ENCODE data around the gene HP. TPM values are rescaled to one million over a fixed set of nuclear protein-coding genes. Genes with fewer than 3 reads are reported as not detected.
"Not testable (repeated sequence)": the region's sequence is repeated elsewhere in the genome, so short reads cannot be mapped to it uniquely, and the experiment has no call there.

Gene HP, protein sequence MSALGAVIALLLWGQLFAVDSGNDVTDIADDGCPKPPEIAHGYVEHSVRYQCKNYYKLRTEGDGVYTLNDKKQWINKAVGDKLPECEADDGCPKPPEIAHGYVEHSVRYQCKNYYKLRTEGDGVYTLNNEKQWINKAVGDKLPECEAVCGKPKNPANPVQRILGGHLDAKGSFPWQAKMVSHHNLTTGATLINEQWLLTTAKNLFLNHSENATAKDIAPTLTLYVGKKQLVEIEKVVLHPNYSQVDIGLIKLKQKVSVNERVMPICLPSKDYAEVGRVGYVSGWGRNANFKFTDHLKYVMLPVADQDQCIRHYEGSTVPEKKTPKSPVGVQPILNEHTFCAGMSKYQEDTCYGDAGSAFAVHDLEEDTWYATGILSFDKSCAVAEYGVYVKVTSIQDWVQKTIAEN
- total RNA-seq: not detected in 2 replicates
- long read RNA-seq: 0 reads

DNA sequence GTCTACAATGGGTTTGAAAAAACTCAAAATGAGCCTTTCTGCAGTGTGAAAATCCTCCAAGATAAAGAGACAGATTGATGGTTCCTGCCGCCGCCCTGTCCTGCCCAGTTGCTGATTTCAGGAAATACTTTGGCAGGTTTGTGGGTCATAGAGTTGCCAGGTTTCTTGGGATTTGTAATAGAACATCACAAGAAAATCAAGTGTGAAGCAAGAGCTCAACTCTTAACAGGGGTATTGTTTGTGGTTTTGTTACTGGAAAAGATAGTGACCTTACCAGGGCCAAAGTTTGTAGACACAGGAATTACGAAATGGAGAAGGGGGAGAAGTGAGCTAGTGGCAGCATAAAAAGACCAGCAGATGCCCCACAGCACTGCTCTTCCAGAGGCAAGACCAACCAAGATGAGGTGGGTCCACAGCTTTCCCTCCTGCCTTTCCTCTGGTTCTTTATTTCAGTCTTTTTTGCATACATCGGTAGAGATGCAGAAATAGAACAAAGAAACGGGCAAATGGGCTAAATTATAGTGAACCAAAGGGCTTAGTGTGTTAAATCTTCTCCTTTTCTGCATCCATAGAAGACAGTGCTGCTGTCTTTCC lies at the start of gene HP:
Gene HP (plus strand): TSS at position 252 of the 594 bp plus-strand sequence. CDS start 148 bp downstream, at position 400.
- H3K27ac Mint-ChIP-seq (ENCODE audit: unreplicated experiment): not testable (repeated sequence)

DNA sequence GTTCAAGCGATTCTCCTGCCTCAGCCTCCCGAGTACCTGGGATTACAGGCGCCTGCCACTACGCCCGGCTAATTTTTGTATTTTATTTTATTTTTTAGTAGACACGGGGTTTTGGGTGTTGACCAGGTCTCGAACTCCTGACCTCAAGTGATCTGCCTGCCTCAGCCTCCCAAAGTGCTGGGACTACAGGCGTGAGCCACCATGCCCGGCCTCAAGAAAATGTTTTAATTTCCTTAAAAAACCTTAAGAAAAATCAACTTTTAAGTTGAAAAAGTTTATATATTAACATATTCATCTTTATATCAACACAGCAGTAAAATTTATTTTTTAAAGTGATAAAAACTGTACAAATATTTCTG lies 46.3 kb upstream of the HP start:
- Mint-ChIP-seq H3K27ac (ENCODE audit: unreplicated experiment) (peak overlapping the region; percentile 18), H3K27me3 (ENCODE audit: unreplicated experiment) (peaks cover 26% of the 10 kb centered on the region), H3K4me3 (ENCODE audit: unreplicated experiment) (peak overlapping the region; percentile 100)
- not testable (repeated sequence) for H3K9me3 Mint-ChIP-seq (ENCODE audit: unreplicated experiment); H3K4me1 Mint-ChIP-seq (ENCODE audit: unreplicated experiment); DNase-seq (ENCODE audit: extremely low spot score, unreplicated experiment); H3K36me3 Mint-ChIP-seq (ENCODE audit: unreplicated experiment)

More for the DNA sequence above, at the start of gene HP:
- H3K4me3 Mint-ChIP-seq (ENCODE audit: unreplicated experiment); H3K4me1 Mint-ChIP-seq (ENCODE audit: unreplicated experiment); DNase-seq (ENCODE audit: extremely low spot score, unreplicated experiment); H3K36me3 Mint-ChIP-seq (ENCODE audit: unreplicated experiment); H3K9me3 Mint-ChIP-seq (ENCODE audit: unreplicated experiment); H3K27me3 Mint-ChIP-seq (ENCODE audit: unreplicated experiment): not testable (repeated sequence)

DNA sequence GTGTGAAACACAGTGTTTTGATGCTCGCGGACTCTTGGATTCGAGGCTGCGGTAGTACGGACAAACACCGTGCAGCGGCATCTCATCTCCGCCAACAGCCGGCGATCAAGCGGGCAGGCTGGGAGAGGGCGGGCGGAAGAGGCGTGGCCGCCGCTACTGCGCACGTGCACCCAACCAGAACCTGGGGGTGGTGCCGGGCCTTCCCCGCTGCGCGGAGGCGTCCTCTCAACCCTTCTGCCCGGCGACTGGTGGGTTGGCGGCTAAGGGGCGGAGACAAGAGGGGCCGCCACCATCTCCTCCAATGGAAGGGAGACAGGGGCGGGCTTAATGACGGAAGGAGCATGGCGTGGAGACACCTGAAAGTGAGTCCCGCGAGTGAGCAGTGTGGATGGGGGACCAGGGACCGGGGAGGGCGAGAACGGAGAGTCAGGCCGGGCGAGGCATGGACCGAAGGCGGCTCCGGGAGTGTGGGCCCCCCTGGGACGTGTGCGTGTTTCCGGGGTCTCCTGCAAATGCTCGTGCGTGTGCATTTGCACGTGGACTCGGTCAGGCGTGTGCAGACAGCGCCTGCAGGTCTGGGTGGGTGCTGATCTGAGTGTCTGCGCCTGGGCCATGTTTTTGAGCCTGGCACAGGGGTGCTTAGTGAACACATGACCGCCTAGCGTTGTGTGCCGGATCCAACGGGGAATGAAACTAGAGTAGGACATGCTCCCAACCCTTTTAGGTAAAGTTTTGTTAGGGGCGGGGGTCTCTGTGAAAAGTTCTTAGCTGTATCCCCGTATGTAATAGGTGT lies 45.7 kb upstream of the HP start, which contains the start of gene DHODH:
Gene DHODH (plus strand): TSS at position 321 of the 793 bp plus-strand sequence. CDS start 21 bp downstream, at position 342.
- Mint-ChIP-seq H3K27ac (ENCODE audit: unreplicated experiment) (peak within 1 kb of the TSS; percentile 82), H3K4me3 (ENCODE audit: unreplicated experiment) (peak within 1 kb of the TSS; percentile 100), H3K27me3 (ENCODE audit: unreplicated experiment) (peaks cover 21% of the 10 kb centered on the region), H3K36me3 (ENCODE audit: unreplicated experiment) (peaks cover 2% of the 10 kb centered on the region), H3K4me1 (ENCODE audit: unreplicated experiment) (peaks cover 7% of the 10 kb centered on the region), H3K9me3 (ENCODE audit: unreplicated experiment) (no peaks in the 10 kb centered on the region)
- peak; percentile 99 for DNase-seq (ENCODE audit: extremely low spot score, unreplicated experiment)
- TF ChIP-seq, protein P1, sequence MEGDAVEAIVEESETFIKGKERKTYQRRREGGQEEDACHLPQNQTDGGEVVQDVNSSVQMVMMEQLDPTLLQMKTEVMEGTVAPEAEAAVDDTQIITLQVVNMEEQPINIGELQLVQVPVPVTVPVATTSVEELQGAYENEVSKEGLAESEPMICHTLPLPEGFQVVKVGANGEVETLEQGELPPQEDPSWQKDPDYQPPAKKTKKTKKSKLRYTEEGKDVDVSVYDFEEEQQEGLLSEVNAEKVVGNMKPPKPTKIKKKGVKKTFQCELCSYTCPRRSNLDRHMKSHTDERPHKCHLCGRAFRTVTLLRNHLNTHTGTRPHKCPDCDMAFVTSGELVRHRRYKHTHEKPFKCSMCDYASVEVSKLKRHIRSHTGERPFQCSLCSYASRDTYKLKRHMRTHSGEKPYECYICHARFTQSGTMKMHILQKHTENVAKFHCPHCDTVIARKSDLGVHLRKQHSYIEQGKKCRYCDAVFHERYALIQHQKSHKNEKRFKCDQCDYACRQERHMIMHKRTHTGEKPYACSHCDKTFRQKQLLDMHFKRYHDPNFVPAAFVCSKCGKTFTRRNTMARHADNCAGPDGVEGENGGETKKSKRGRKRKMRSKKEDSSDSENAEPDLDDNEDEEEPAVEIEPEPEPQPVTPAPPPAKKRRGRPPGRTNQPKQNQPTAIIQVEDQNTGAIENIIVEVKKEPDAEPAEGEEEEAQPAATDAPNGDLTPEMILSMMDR (IDR thresholded peaks at IDR 0.05): peak; percentile 13

DNA sequence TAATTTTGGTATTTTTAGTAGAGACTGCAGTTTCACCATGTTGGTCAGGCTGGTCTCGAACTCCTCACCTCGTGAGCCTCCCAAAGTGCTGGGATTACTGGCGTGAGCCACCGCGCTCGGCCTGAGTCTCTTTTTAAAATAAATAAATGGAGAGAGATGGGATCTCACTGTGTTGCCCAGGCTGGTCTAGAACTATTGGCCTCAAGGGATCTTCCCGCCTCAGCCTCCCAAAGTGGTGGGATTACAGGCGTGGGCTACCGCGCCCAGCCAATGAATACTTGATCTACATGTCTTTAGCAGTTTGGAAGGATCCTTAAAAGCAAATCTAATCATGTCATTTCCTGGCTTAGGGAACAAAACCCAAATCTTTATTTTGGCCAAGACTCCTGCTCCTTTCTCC lies 44.5 kb upstream of the HP start:
- H3K27me3 Mint-ChIP-seq (ENCODE audit: unreplicated experiment): peaks cover 14% of the 10 kb centered on the region
- no peaks in the 10 kb centered on the region for H3K9me3 Mint-ChIP-seq (ENCODE audit: unreplicated experiment)
- H3K4me3 Mint-ChIP-seq (ENCODE audit: unreplicated experiment): peak overlapping the region; percentile 100
- H3K36me3 Mint-ChIP-seq (ENCODE audit: unreplicated experiment): peaks cover 3% of the 10 kb centered on the region
- H3K4me1 Mint-ChIP-seq (ENCODE audit: unreplicated experiment): peaks cover 7% of the 10 kb centered on the region
- no peak overlapping the region for H3K27ac Mint-ChIP-seq (ENCODE audit: unreplicated experiment)
- DNase-seq (ENCODE audit: extremely low spot score, unreplicated experiment): no peak
- TF ChIP-seq, protein P1 (IDR thresholded peaks at IDR 0.05): no peak

DNA sequence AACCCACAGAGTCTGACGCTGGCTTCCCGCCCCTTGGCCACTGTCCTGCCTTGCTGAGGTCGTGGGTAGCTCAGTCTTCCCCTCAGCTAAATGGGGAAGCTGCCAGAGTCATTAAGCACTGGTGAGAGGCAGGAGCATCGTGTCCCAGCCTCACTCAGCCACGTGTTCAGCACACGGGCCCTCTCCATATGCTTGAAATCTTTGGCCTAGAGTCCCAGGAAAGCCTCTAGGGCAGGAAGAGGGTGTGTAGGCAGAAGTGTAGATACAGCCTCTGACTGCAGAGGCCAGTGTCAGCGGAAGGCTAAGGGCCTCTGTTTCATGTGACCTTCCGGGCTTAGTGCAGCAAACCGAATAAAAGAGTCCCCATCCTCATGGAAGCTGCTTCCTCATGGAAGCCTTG lies 41.7 kb upstream of the HP start:
- H3K9me3 Mint-ChIP-seq (ENCODE audit: unreplicated experiment): no peaks in the 10 kb centered on the region
- no peak overlapping the region for H3K4me3 Mint-ChIP-seq (ENCODE audit: unreplicated experiment)
- H3K27me3 Mint-ChIP-seq (ENCODE audit: unreplicated experiment): no peaks in the 10 kb centered on the region
- TF ChIP-seq, protein P1 (IDR thresholded peaks at IDR 0.05): no peak
- H3K27ac Mint-ChIP-seq (ENCODE audit: unreplicated experiment): no peak overlapping the region
- peaks cover 3% of the 10 kb centered on the region for H3K36me3 Mint-ChIP-seq (ENCODE audit: unreplicated experiment)
- no peak for DNase-seq (ENCODE audit: extremely low spot score, unreplicated experiment)
- H3K4me1 Mint-ChIP-seq (ENCODE audit: unreplicated experiment): peaks cover 7% of the 10 kb centered on the region

All from osteocyte (in vitro differentiated cells).